Osteocyte (in vitro differentiated cells): ENCODE measurements around the gene PAK5. TPM values are rescaled to one million over a fixed set of nuclear protein-coding genes. Genes with fewer than 3 reads are reported as not detected.

Source experiments
- DNase-seq: peaks from one replicate; pipeline ENCODE4 v3.0.0; 2021; ENCODE audit warnings: mixed read lengths; ENCODE audit not compliant: unreplicated experiment; ENCODE audit errors: extremely low spot score
- H3K27ac Mint-ChIP-seq: one replicate; pipeline ENCODE4 v1.8.0; 2021; ENCODE audit warnings: mild to moderate bottlenecking, mixed read lengths; ENCODE audit not compliant: unreplicated experiment
- H3K27me3 Mint-ChIP-seq: one replicate; pipeline ENCODE4 v1.8.0; 2021; ENCODE audit warnings: mixed read lengths; ENCODE audit not compliant: unreplicated experiment
- H3K36me3 Mint-ChIP-seq: one replicate; pipeline ENCODE4 v1.8.0; 2021; ENCODE audit warnings: mixed read lengths; ENCODE audit not compliant: unreplicated experiment
- H3K4me1 Mint-ChIP-seq: one replicate; pipeline ENCODE4 v1.8.0; 2021; ENCODE audit warnings: mixed read lengths; ENCODE audit not compliant: unreplicated experiment
- H3K4me3 Mint-ChIP-seq: one replicate; pipeline ENCODE4 v1.8.0; 2021; ENCODE audit warnings: mild to moderate bottlenecking, moderate library complexity, mixed read lengths; ENCODE audit not compliant: unreplicated experiment
- H3K9me3 Mint-ChIP-seq: one replicate; pipeline ENCODE4 v1.8.0; 2021; ENCODE audit warnings: mixed read lengths; ENCODE audit not compliant: unreplicated experiment
- CTCF ChIP-seq: fragments of 200-600 bp; sonication (generic); IDR thresholded peaks from 2 replicates; pipeline ENCODE4 v1.5.0; 2021; ENCODE audit warnings: antibody characterized with exemption, mild to moderate bottlenecking, moderate library complexity
- total RNA-seq: library from RNA; stranded (reverse); gene quantifications from 2 replicates; pipeline ENCODE4 v1.2.1, GENCODE V29; 2021

Gene PAK5
- total RNA-seq, 1 donor from 2014 or later = not detected

GRCh38 chr20:9815632-9816031 lies 23.2 kb downstream of the PAK5 start:
- no peaks in the 10 kb centered on the region for H3K4me1 Mint-ChIP-seq
- DNase-seq = no peak
- no peaks in the 10 kb centered on the region for H3K36me3 Mint-ChIP-seq
- TF ChIP-seq CTCF = no peak
- H3K9me3 Mint-ChIP-seq = no peaks in the 10 kb centered on the region
- no peak overlapping the region for H3K27ac Mint-ChIP-seq
- peaks cover 5% of the 10 kb centered on the region for H3K27me3 Mint-ChIP-seq
- H3K4me3 Mint-ChIP-seq = no peak overlapping the region

GRCh38 chr20:9810738-9811137 lies 28.1 kb downstream of the PAK5 start:
- DNase-seq = no peak
- H3K4me3 Mint-ChIP-seq = no peak overlapping the region
- H3K27me3 Mint-ChIP-seq = peaks cover 3% of the 10 kb centered on the region
- H3K4me1 Mint-ChIP-seq = no peaks in the 10 kb centered on the region
- no peak for TF ChIP-seq CTCF
- H3K9me3 Mint-ChIP-seq = no peaks in the 10 kb centered on the region
- H3K36me3 Mint-ChIP-seq = no peaks in the 10 kb centered on the region
- no peak overlapping the region for H3K27ac Mint-ChIP-seq

- peaks cover 3% of the 10 kb centered on the region for H3K27me3 Mint-ChIP-seq
- no peaks in the 10 kb centered on the region for H3K4me1 Mint-ChIP-seq
- no peak for TF ChIP-seq CTCF
- H3K36me3 Mint-ChIP-seq = no peaks in the 10 kb centered on the region
- no peak for DNase-seq
- no peak overlapping the region for H3K27ac Mint-ChIP-seq
- H3K4me3 Mint-ChIP-seq = no peak overlapping the region
- H3K9me3 Mint-ChIP-seq = no peaks in the 10 kb centered on the region
Measured at GRCh38 chr20:9809271-9809670, 29.6 kb downstream of the PAK5 start.

- TF ChIP-seq CTCF = no peak
- Mint-ChIP-seq H3K4me1 (no peaks in the 10 kb centered on the region), H3K9me3 (no peaks in the 10 kb centered on the region), H3K36me3 (no peaks in the 10 kb centered on the region), H3K27ac (no peak overlapping the region), H3K27me3 (peaks cover 3% of the 10 kb centered on the region), H3K4me3 (no peak overlapping the region)
- no peak for DNase-seq
Measured at GRCh38 chr20:9808166-9808565, 30.7 kb downstream of the PAK5 start.

- H3K9me3 Mint-ChIP-seq = no peaks in the 10 kb centered on the region
Measured at GRCh38 chr20:9807136-9807535, 31.7 kb downstream of the PAK5 start.

More at GRCh38 chr20:9807136-9807535, 31.7 kb downstream of the PAK5 start:
- no peak for TF ChIP-seq CTCF
- Mint-ChIP-seq H3K27ac (no peak overlapping the region), H3K27me3 (peaks cover 3% of the 10 kb centered on the region), H3K36me3 (no peaks in the 10 kb centered on the region), H3K4me1 (no peaks in the 10 kb centered on the region), H3K4me3 (no peak overlapping the region)
- no peak for DNase-seq
